K562 (cell line): ENCODE data around the gene ATP10B. TPM values are rescaled to one million over a fixed set of nuclear protein-coding genes. Genes with fewer than 3 reads are reported as not detected.

Experiments
- ATAC-seq: fragments of 200-7000 bp; cut with Tn5 transposase; 3 replicates; pipeline ENCODE4 v1.9.1; 2020; ENCODE audit warnings: moderate library complexity
- BruUV-seq: library from RNA; stranded (reverse); fragments of 400-500 nt; replicated peaks from 2 replicates; lab custom pipeline; 2021; lab: Mats Ljungman, UMichigan
- CTCF ChIA-PET: fragments of 300-600 bp; formaldehyde crosslinking; extraction: SDS; loops from one replicate; lab custom pipeline; 2021; ENCODE audit warnings: low intra/inter-chr PET ratio; lab: Yijun Ruan, JAX
- POLR2A ChIA-PET: fragments of 300-600, 350-650 bp; sonication (Branson Sonifier 250); formaldehyde crosslinking; extraction: SDS; loops from one replicate; lab custom pipeline; 2021; ENCODE audit warnings: antibody characterized with exemption, inconsistent platforms; lab: Yijun Ruan, JAX
- DNase-seq, 4 experiments: peaks; one replicate each; pipeline versions ENCODE4 v3.0.0 to v3.0.0-alpha.2; 2011 to 2018; ENCODE audit warnings: low spot score in 3 of 4, mixed read lengths in 3 of 4; ENCODE audit errors: extremely low read depth in 1 of 4
- FAIRE-seq: peaks from 2 replicates; lab custom pipeline; 2011; peaks lifted over from hg19 to GRCh38; lab: Jason Lieb, UNC
- H2AFZ ChIP-seq: 2 replicates; pipeline ENCODE4 v1.6.0; 2011; ENCODE audit warnings: low read depth, low read length, control low read depth, inconsistent platforms
- H3K27ac ChIP-seq: fragments of 200-600 bp; 3 replicates; pipeline ENCODE4 v1.8.0; 2011; ENCODE audit warnings: low read depth, mild to moderate bottlenecking, control low read depth, inconsistent platforms, low read length, moderate library complexity, mixed read lengths; ENCODE audit errors: extremely low read depth
- H3K27me3 ChIP-seq, 2 experiments: fragments of 300-600 bp in 1 of 2; 2 replicates in 1 of 2; 3 replicates in 1 of 2; pipeline versions ENCODE4 v1.6.0 to v1.8.0; 2011; ENCODE audit warnings: inconsistent platforms in 2 of 2, low read length in 2 of 2, mild to moderate bottlenecking in 1 of 2, mixed read lengths in 1 of 2, moderate library complexity in 1 of 2; ENCODE audit not compliant: control insufficient read depth in 2 of 2, insufficient read depth in 2 of 2
- H3K36me3 ChIP-seq: fragments of 300-600 bp; 3 replicates; pipeline ENCODE4 v1.8.0; 2011; ENCODE audit warnings: mild to moderate bottlenecking, low read length, inconsistent platforms; ENCODE audit not compliant: control insufficient read depth, insufficient read depth
- H3K4me1 ChIP-seq, 2 experiments: fragments of 200-600 bp in 1 of 2; replicated peaks in 1 of 2; 2 replicates in 1 of 2; 3 replicates in 1 of 2; pipeline versions ENCODE4 v1.5.1 to v1.8.0; 2011; ENCODE audit warnings: inconsistent platforms in 2 of 2, low read length in 2 of 2, mild to moderate bottlenecking in 1 of 2, mixed read lengths in 1 of 2, moderate library complexity in 1 of 2; ENCODE audit not compliant: control insufficient read depth in 2 of 2, insufficient read depth in 2 of 2
- H3K4me2 ChIP-seq: 2 replicates; pipeline ENCODE4 v1.6.1; 2011; ENCODE audit warnings: low read length, control low read depth, inconsistent platforms, mixed read lengths; ENCODE audit not compliant: insufficient read depth
- H3K4me3 ChIP-seq: fragments of 200-600 bp; sonication (generic), shearing (Covaris generic); 2 replicates; pipeline ENCODE4 v1.5.1; 2016; ENCODE audit warnings: control low read depth, inconsistent platforms
- H3K79me2 ChIP-seq: fragments of 200-600 bp; 3 replicates; pipeline ENCODE4 v1.8.0; 2011; ENCODE audit warnings: low read length, inconsistent platforms; ENCODE audit not compliant: control insufficient read depth, insufficient read depth
- H3K9ac ChIP-seq, 2 experiments: 2 replicates each; pipeline versions ENCODE4 v1.6.0 to v1.6.1; 2011; ENCODE audit warnings: low read depth in 2 of 2, low read length in 2 of 2, control low read depth in 1 of 2, inconsistent platforms in 1 of 2, mild to moderate bottlenecking in 1 of 2, mixed read lengths in 1 of 2; ENCODE audit not compliant: insufficient read depth in 1 of 2
- H3K9me1 ChIP-seq: one replicate; pipeline ENCODE4 v1.6.0; 2011; ENCODE audit warnings: inconsistent platforms, mild to moderate bottlenecking, low read length, moderate library complexity; ENCODE audit not compliant: control insufficient read depth, insufficient read depth
- H3K9me3 ChIP-seq: replicated peaks from 2 replicates; pipeline ENCODE4 v1.5.1; 2011; ENCODE audit warnings: low read depth, low read length, inconsistent platforms; ENCODE audit not compliant: control insufficient read depth, insufficient read depth
- H4K20me1 ChIP-seq: replicated peaks from 2 replicates; pipeline ENCODE4 v1.6.1; 2011; ENCODE audit warnings: low read length, inconsistent platforms, mixed read lengths; ENCODE audit not compliant: control insufficient read depth, insufficient read depth
- CAMTA2 ChIP-seq: fragments of 250-450 bp; sonication (Bioruptor Pico); conservative IDR thresholded peaks from 2 replicates; pipeline ENCODE4 v1.5.1; 2022
- CREM ChIP-seq: IDR thresholded peaks from 2 replicates; pipeline ENCODE4 v1.6.1; 2014; ENCODE audit warnings: antibody characterized with exemption, low read depth
- CTBP1 ChIP-seq: fragments of 450-650 bp; IDR thresholded peaks from 2 replicates; pipeline ENCODE4 v1.6.1; 2016; ENCODE audit warnings: borderline replicate concordance
- EGR1 ChIP-seq: fragments of 450-650 bp; conservative IDR thresholded peaks from 2 replicates; pipeline ENCODE4 v1.6.1; 2017; ENCODE audit warnings: mild to moderate bottlenecking
- FOXJ2 ChIP-seq: fragments of 200-800 bp; sonication (Bioruptor generic); IDR thresholded peaks from 2 replicates; pipeline ENCODE4 v1.6.1; 2016; ENCODE audit warnings: missing genetic modification characterization, missing compliant biosample characterization
- MCM7 ChIP-seq, 2 experiments: fragments of 450-650 bp; IDR thresholded peaks; 2 replicates each; pipeline ENCODE4 v1.6.1; 2016 to 2018
- NR2F6 ChIP-seq: fragments of 450-650 bp; formaldehyde crosslinking; IDR thresholded peaks from 2 replicates; pipeline ENCODE4 v1.4.0; 2020; ENCODE audit warnings: mild to moderate bottlenecking
- STAT5A ChIP-seq: IDR thresholded peaks from 2 replicates; pipeline ENCODE4 v1.6.1; 2012; ENCODE audit warnings: low read length, inconsistent platforms, borderline replicate concordance
- ZFP1 ChIP-seq: fragments of 450-650 bp; formaldehyde crosslinking; IDR thresholded peaks from 2 replicates; pipeline ENCODE4 v1.4.0; 2020; ENCODE audit warnings: mild to moderate bottlenecking, mixed read lengths
- ZNF121 ChIP-seq: sonication (generic); formaldehyde crosslinking; conservative IDR thresholded peaks from 2 replicates; pipeline ENCODE4 v1.8.0; 2022; ENCODE audit warnings: missing genetic modification reagents
- ZNF3 ChIP-seq: fragments of 250-450 bp; sonication (Bioruptor Pico); IDR thresholded peaks from 2 replicates; pipeline ENCODE4 v1.5.0; 2021; ENCODE audit warnings: mild to moderate bottlenecking, moderate library complexity
- ZNF311 ChIP-seq: fragments of 250-450 bp; sonication (Bioruptor Pico); IDR thresholded peaks from 2 replicates; pipeline ENCODE4 v1.4.0; 2020; ENCODE audit warnings: mild to moderate bottlenecking, moderate library complexity
- ZNF347 ChIP-seq: fragments of 450-650 bp; formaldehyde crosslinking; IDR thresholded peaks from 2 replicates; pipeline ENCODE4 v1.4.0; 2020; ENCODE audit warnings: low read depth, mild to moderate bottlenecking, moderate library complexity
- ZNF408 ChIP-seq: fragments of 250-450 bp; sonication (Bioruptor Pico); IDR thresholded peaks from 2 replicates; pipeline ENCODE4 v1.4.0; 2020; ENCODE audit warnings: low read depth, mild to moderate bottlenecking, moderate library complexity
- WGBS: fragments of 100-300 bp; shearing (Covaris generic); methylation state at CpG from one replicate; pipeline ENCODE4 v1.1.6; 2016; ENCODE audit warnings: low coverage, mixed read lengths; ENCODE audit not compliant: insufficient coverage; ENCODE audit errors: missing lambda C conversion rate; 5-methylcytosine and 5-hydroxymethylcytosine counted together
- in situ Hi-C: fragments of 300-500 bp; cut with MboI; formaldehyde crosslinking; loops from 4 replicates; pipeline ENCODE4 v1.15.0; 2018; ENCODE audit warnings: inconsistent platforms, mixed read lengths
- intact Hi-C: fragments of 100-400 bp; cut with micrococcal nuclease; formaldehyde crosslinking; loops from 2 replicates; pipeline ENCODE4 v1.14.2; 2022
- polyA plus RNA-seq, 8 experiments: library from polyadenylated mRNA; depleted of rRNA in 4 of 8; stranded (reverse) in 5 of 8; unstranded in 3 of 8; fragments of >200 nt; fragmentation: Nextera tagmentation in 2 of 8; fragmentation: Illumina TruSeq in 1 of 8; extraction: Ambion mirVana in 2 of 8; extraction: Trizol in 1 of 8; gene quantifications; 2 replicates each; pipeline versions ENCODE4 v1.2.1 to v1.2.3, GENCODE V29; 2011 to 2014; ENCODE audit warnings: inconsistent platforms in 1 of 8, missing spikeins in 1 of 8
- total RNA-seq, 7 experiments: library from RNA; depleted of rRNA in 6 of 7; stranded (reverse); fragments of >200 nt in 6 of 7; fragmentation: Illumina TruSeq in 2 of 7; extraction: Trizol in 2 of 7; gene quantifications; 2 replicates each; pipeline versions ENCODE4 v1.2.1 to v1.2.3, GENCODE V29; 2011 to 2021; ENCODE audit warnings: low replicate concordance in 1 of 7
- TF ChIP-seq, protein P1 (sequence below): sonication (generic); formaldehyde crosslinking; IDR thresholded peaks from 2 replicates; pipeline ENCODE4 v1.8.0; 2022; ENCODE audit warnings: missing genetic modification reagents, mild to moderate bottlenecking, borderline replicate concordance
- TF ChIP-seq, protein P2 (sequence below): IDR thresholded peaks from 3 replicates; pipeline ENCODE4 v1.6.1; 2011; ENCODE audit warnings: borderline replicate concordance, mild to moderate bottlenecking, moderate library complexity; ENCODE audit not compliant: insufficient read length; ENCODE audit errors: extremely low read depth

ATP10B gene
- total and polyA plus RNA-seq, 9 of the 15 experiments (the other 6 are each of a cell fraction or from before 2014, with no cell fraction given): 0.04 TPM; not detected in 8

DNA sequence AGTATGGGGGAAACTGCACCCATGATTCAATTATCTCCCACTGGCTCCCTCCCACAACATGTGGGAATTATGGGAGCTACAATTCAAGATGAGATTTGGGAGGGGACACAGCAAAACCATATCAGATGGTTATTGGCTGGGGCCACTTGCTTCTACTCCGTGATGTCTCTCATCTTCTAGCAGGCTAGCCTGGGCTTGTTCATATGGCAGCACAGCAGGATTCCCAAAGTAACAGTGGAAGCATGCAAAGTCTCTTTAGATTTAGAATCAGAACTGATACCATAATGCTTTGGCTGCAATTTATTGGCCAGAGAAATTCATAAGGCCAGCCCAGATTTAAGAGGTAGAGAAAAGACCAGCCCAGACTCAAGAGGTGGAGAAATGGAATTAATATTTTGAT, 304.1 kb downstream of the ATP10B start:
- Histone ChIP-seq H3K4me1 (no peaks in the 10 kb centered on the region), H3K27me3 (no peaks in the 10 kb centered on the region), H3K79me2 (no peaks in the 10 kb centered on the region), H2AFZ (no peak overlapping the region), H3K9ac (no peak overlapping the region)
- no peak for DNase-seq
- no peak for ATAC-seq
- CTCF ChIA-PET: no interaction called here
- intact Hi-C loops (no loop called here), in situ Hi-C loops (no loop called here)
- POLR2A ChIA-PET: no interaction called here
- FAIRE-seq: no peak
- TF ChIP-seq NR2F6 (no peak), ZNF347 (CRISPR knock-in tag) (no peak), CREM (no peak), MCM7 (IDR thresholded peaks at IDR 0.05) (no peak), EGR1 (no peak), ZNF3 (CRISPR knock-in tag) (no peak), STAT5A (no peak), ZNF121 (CRISPR knock-in tag) (no peak), ZNF311 (CRISPR knock-in tag) (no peak), ZFP1 (CRISPR knock-in tag) (no peak), CTBP1 (no peak), ZNF408 (CRISPR knock-in tag) (no peak), CAMTA2 (CRISPR knock-in tag) (no peak), FOXJ2 (tag) (no peak)
- TF ChIP-seq, protein P1, sequence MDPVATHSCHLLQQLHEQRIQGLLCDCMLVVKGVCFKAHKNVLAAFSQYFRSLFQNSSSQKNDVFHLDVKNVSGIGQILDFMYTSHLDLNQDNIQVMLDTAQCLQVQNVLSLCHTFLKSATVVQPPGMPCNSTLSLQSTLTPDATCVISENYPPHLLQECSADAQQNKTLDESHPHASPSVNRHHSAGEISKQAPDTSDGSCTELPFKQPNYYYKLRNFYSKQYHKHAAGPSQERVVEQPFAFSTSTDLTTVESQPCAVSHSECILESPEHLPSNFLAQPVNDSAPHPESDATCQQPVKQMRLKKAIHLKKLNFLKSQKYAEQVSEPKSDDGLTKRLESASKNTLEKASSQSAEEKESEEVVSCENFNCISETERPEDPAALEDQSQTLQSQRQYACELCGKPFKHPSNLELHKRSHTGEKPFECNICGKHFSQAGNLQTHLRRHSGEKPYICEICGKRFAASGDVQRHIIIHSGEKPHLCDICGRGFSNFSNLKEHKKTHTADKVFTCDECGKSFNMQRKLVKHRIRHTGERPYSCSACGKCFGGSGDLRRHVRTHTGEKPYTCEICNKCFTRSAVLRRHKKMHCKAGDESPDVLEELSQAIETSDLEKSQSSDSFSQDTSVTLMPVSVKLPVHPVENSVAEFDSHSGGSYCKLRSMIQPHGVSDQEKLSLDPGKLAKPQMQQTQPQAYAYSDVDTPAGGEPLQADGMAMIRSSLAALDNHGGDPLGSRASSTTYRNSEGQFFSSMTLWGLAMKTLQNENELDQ: no peak
- TF ChIP-seq, protein P2, sequence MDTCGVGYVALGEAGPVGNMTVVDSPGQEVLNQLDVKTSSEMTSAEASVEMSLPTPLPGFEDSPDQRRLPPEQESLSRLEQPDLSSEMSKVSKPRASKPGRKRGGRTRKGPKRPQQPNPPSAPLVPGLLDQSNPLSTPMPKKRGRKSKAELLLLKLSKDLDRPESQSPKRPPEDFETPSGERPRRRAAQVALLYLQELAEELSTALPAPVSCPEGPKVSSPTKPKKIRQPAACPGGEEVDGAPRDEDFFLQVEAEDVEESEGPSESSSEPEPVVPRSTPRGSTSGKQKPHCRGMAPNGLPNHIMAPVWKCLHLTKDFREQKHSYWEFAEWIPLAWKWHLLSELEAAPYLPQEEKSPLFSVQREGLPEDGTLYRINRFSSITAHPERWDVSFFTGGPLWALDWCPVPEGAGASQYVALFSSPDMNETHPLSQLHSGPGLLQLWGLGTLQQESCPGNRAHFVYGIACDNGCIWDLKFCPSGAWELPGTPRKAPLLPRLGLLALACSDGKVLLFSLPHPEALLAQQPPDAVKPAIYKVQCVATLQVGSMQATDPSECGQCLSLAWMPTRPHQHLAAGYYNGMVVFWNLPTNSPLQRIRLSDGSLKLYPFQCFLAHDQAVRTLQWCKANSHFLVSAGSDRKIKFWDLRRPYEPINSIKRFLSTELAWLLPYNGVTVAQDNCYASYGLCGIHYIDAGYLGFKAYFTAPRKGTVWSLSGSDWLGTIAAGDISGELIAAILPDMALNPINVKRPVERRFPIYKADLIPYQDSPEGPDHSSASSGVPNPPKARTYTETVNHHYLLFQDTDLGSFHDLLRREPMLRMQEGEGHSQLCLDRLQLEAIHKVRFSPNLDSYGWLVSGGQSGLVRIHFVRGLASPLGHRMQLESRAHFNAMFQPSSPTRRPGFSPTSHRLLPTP: no peak
- TF ChIP-seq, all 486 proteins: peak for 0
- no peak overlapping the region for H3K4me2 ChIP-seq
- no peak overlapping the region for H3K4me3 ChIP-seq
- H3K36me3 ChIP-seq: no peaks in the 10 kb centered on the region
- no TSS peak for BruUV-seq
- H3K9me1 ChIP-seq: no peaks in the 10 kb centered on the region
- 0% methylated on average over 1 of the region's 1 CpG for WGBS
- H4K20me1 ChIP-seq: no peaks in the 10 kb centered on the region
- H3K27ac ChIP-seq: no peak overlapping the region
- H3K9me3 ChIP-seq: no peaks in the 10 kb centered on the region
